GM12878 (cell line): ENCODE measurements around the gene PRDM12. TPM values are rescaled to one million over a fixed set of nuclear protein-coding genes. Genes with fewer than 3 reads are reported as not detected.

ENCODE experiments used
- CBX3 ChIP-seq: fragments of 200-600 bp; sonication (generic); IDR thresholded peaks from 2 replicates; pipeline ENCODE4 v1.6.1; 2016; ENCODE audit warnings: low read depth, borderline replicate concordance
- CTCF ChIP-seq, 3 experiments: IDR thresholded peaks in 2 of 3; conservative IDR thresholded peaks in 1 of 3; 2 replicates each; pipeline ENCODE4 v1.5.1; 2011; ENCODE audit warnings: low read depth in 3 of 3, low read length in 3 of 3, mild to moderate bottlenecking in 3 of 3, control low read depth in 2 of 3, moderate library complexity in 2 of 3, inconsistent platforms in 1 of 3, mixed read lengths in 1 of 3; ENCODE audit not compliant: control insufficient read depth in 2 of 3, insufficient read depth in 1 of 3; ENCODE audit errors: extremely low read depth in 1 of 3
- EED ChIP-seq: sonication (generic); IDR thresholded peaks from 2 replicates; pipeline ENCODE4 v1.6.1; 2016; ENCODE audit warnings: antibody characterized with exemption, low read depth
- MYC ChIP-seq: IDR thresholded peaks from 2 replicates; pipeline ENCODE4 v1.6.1; 2011; ENCODE audit warnings: mild to moderate bottlenecking, low read length, moderate library complexity, inconsistent platforms; ENCODE audit not compliant: insufficient read depth, insufficient replicate concordance, insufficient read length, severe bottlenecking
- NKRF ChIP-seq: fragments of 450-650 bp; conservative IDR thresholded peaks from 2 replicates; pipeline ENCODE4 v1.6.1; 2017; ENCODE audit warnings: mild to moderate bottlenecking, moderate library complexity
- RAD51 ChIP-seq: fragments of 450-650 bp; IDR thresholded peaks from 2 replicates; pipeline ENCODE4 v1.6.1; 2016; ENCODE audit warnings: moderate library complexity, mild to moderate bottlenecking, inconsistent platforms
- TAF1 ChIP-seq: IDR thresholded peaks from 2 replicates; pipeline ENCODE4 v1.6.1; 2011; ENCODE audit warnings: mild to moderate bottlenecking, low read depth, low read length, borderline replicate concordance
- WRNIP1 ChIP-seq: IDR thresholded peaks from 2 replicates; pipeline ENCODE4 v1.6.1; 2011; ENCODE audit warnings: low read depth, low read length, improper control_type of control experiment, borderline replicate concordance
- polyA plus RNA-seq, 11 experiments: library from polyadenylated mRNA; depleted of rRNA in 4 of 11; unstranded in 6 of 11; stranded (reverse) in 5 of 11; fragments of >200 nt; fragmentation: Nextera tagmentation in 4 of 11; fragmentation: Illumina TruSeq in 1 of 11; extraction: Ambion mirVana in 4 of 11; extraction: Trizol in 1 of 11; gene quantifications; 1 replicate in 1 of 11; 2 replicates in 10 of 11; pipeline versions ENCODE4 v1.2.1 to v1.2.3, GENCODE V29; 2011 to 2016; ENCODE audit warnings: inconsistent platforms in 2 of 11, missing spikeins in 2 of 11, low read depth in 1 of 11
- total RNA-seq, 4 experiments: library from RNA; depleted of rRNA in 3 of 4; stranded (reverse); fragments of >200 nt in 3 of 4; fragmentation: Illumina TruSeq in 1 of 4; extraction: Trizol in 1 of 4; gene quantifications; 2 replicates each; pipeline versions ENCODE4 v1.2.1 to v1.2.3, GENCODE V29; 2013 to 2021

PRDM12 gene
- total and polyA plus RNA-seq, 10 of the 15 experiments (the other 5 are each of a cell fraction or from before 2014, with no cell fraction given) = not detected

GRCh38 chr9:130681769-130682420 lies 17.5 kb downstream of the PRDM12 start (continued):
- TF ChIP-seq EED (no peak), NKRF (no peak), MYC (no peak), RAD51 (no peak), CTCF (IDR thresholded peaks at IDR 0.05 in 2 of 3, conservative IDR thresholded peaks at IDR 0.05 in 1 of 3; ENCODE audit: control insufficient read depth in 2 of 3, extremely low read depth in 1 of 3, insufficient read depth in 1 of 3, low read depth in 3 of 3, low read length in 3 of 3) (no peak), TAF1 (no peak), WRNIP1 (no peak), CBX3 (no peak)
